Progenitor cell of endocrine pancreas (in vitro differentiated cells): ENCODE data around the gene HOXC11. TPM values are rescaled to one million over a fixed set of nuclear protein-coding genes. Genes with fewer than 3 reads are reported as not detected.

Source experiments
- DNase-seq: peaks from one replicate; pipeline ENCODE4 v3.0.0; 2021; ENCODE audit warnings: low spot score; ENCODE audit not compliant: unreplicated experiment
- H3K27ac Mint-ChIP-seq: 2 replicates; pipeline ENCODE4 v1.8.0; 2021; ENCODE audit warnings: mild to moderate bottlenecking, moderate library complexity, mixed read lengths
- H3K27me3 Mint-ChIP-seq: 2 replicates; pipeline ENCODE4 v1.8.0; 2021; ENCODE audit warnings: mixed read lengths
- H3K36me3 Mint-ChIP-seq: 2 replicates; pipeline ENCODE4 v1.8.0; 2022; ENCODE audit warnings: mixed read lengths; ENCODE audit not compliant: insufficient read depth
- H3K4me1 Mint-ChIP-seq: 2 replicates; pipeline ENCODE4 v1.8.0; 2021; ENCODE audit warnings: low read depth, mixed read lengths
- H3K4me3 Mint-ChIP-seq: 2 replicates; pipeline ENCODE4 v1.8.0; 2021; ENCODE audit warnings: low read depth, mild to moderate bottlenecking, moderate library complexity, mixed read lengths
- H3K9me3 Mint-ChIP-seq: 2 replicates; pipeline ENCODE4 v1.8.0; 2021; ENCODE audit warnings: low read depth, mixed read lengths
- CTCF ChIP-seq: fragments of 200-600 bp; sonication (generic); IDR thresholded peaks from one replicate; pipeline ENCODE4 v1.5.0; 2021; ENCODE audit warnings: antibody characterized with exemption, mild to moderate bottlenecking; ENCODE audit not compliant: unreplicated experiment
- total RNA-seq: library from RNA; stranded (reverse); gene quantifications from 2 replicates; pipeline ENCODE4 v1.2.1, GENCODE V29; 2021

The HOXC11 gene
- total RNA-seq, 1 donor from 2014 or later: not detected

- H3K27me3 Mint-ChIP-seq: peaks cover 92% of the 10 kb centered on the region
- H3K4me1 Mint-ChIP-seq: peaks cover 6% of the 10 kb centered on the region
- H3K27ac Mint-ChIP-seq: peak overlapping the region; percentile 75
- H3K4me3 Mint-ChIP-seq: no peak overlapping the region
- no peaks in the 10 kb centered on the region for H3K9me3 Mint-ChIP-seq
- no peak for DNase-seq
- no peak for TF ChIP-seq CTCF
- H3K36me3 Mint-ChIP-seq: no peaks in the 10 kb centered on the region
These were observed 47.1 kb downstream of the HOXC11 start for GRCh38 chr12:54019924-54020590.

GRCh38 chr12:54020591-54021405 lies 47.9 kb downstream of the HOXC11 start:
- no peak for DNase-seq
- Mint-ChIP-seq H3K27me3 (peaks cover 92% of the 10 kb centered on the region), H3K27ac (no peak overlapping the region), H3K4me3 (no peak overlapping the region), H3K9me3 (no peaks in the 10 kb centered on the region), H3K4me1 (peaks cover 6% of the 10 kb centered on the region), H3K36me3 (no peaks in the 10 kb centered on the region)
- no peak for TF ChIP-seq CTCF

- Mint-ChIP-seq H3K36me3 (no peaks in the 10 kb centered on the region), H3K27ac (no peak overlapping the region), H3K4me1 (peaks cover 6% of the 10 kb centered on the region), H3K9me3 (no peaks in the 10 kb centered on the region), H3K27me3 (peaks cover 92% of the 10 kb centered on the region), H3K4me3 (no peak overlapping the region)
- no peak for DNase-seq
- TF ChIP-seq CTCF: peak; percentile 28
These were observed 48.6 kb downstream of the HOXC11 start for GRCh38 chr12:54021432-54022013.

- Mint-ChIP-seq H3K27ac (no peak overlapping the region), H3K27me3 (peaks cover 94% of the 10 kb centered on the region), H3K36me3 (no peaks in the 10 kb centered on the region), H3K4me1 (peaks cover 2% of the 10 kb centered on the region), H3K4me3 (no peak overlapping the region), H3K9me3 (no peaks in the 10 kb centered on the region)
- no peak for TF ChIP-seq CTCF
- no peak for DNase-seq
These were observed 50.3 kb downstream of the HOXC11 start for GRCh38 chr12:54022960-54023884.
